ENCODE data around the gene ZDHHC5. TPM values are rescaled to one million over a fixed set of nuclear protein-coding genes. Genes with fewer than 3 reads are reported as not detected.

ZDHHC5 gene, protein sequence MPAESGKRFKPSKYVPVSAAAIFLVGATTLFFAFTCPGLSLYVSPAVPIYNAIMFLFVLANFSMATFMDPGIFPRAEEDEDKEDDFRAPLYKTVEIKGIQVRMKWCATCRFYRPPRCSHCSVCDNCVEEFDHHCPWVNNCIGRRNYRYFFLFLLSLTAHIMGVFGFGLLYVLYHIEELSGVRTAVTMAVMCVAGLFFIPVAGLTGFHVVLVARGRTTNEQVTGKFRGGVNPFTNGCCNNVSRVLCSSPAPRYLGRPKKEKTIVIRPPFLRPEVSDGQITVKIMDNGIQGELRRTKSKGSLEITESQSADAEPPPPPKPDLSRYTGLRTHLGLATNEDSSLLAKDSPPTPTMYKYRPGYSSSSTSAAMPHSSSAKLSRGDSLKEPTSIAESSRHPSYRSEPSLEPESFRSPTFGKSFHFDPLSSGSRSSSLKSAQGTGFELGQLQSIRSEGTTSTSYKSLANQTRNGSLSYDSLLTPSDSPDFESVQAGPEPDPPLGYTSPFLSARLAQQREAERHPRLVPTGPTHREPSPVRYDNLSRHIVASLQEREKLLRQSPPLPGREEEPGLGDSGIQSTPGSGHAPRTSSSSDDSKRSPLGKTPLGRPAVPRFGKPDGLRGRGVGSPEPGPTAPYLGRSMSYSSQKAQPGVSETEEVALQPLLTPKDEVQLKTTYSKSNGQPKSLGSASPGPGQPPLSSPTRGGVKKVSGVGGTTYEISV
- 10 to 100 TPM; 49.7 to 58.0 TPM for total RNA-seq
- long read RNA-seq, donor 1, full-length matches to known transcripts: 4 of 22 reads
- long read RNA-seq, donor 1, partial matches to known transcripts: 11 of 22 reads
- long read RNA-seq, donor 1, other reads (novel, unspliced or antisense): 7 of 22 reads
- long read RNA-seq, donor 2, partial matches to known transcripts: 3 of 3 reads
- long read RNA-seq, donor 2, other reads (novel, unspliced or antisense): 0 of 3 reads

GRCh38 chr11:57667736-57668433 lies at the start of gene ZDHHC5:
ZDHHC5 (plus strand) TSS chr11:57668114; CDS start chr11:57673091, 4,977 bp downstream.
- intact Hi-C loops (cut with DNase I): loop anchor here in 1 of 2 donors (10.0 kb wide), 1 partner anchor 343 kb away; the partner anchor contains the start of gene TNKS1BP1
- DNase-seq (ENCODE audit: low spot score): peak; percentile 100

DNA sequence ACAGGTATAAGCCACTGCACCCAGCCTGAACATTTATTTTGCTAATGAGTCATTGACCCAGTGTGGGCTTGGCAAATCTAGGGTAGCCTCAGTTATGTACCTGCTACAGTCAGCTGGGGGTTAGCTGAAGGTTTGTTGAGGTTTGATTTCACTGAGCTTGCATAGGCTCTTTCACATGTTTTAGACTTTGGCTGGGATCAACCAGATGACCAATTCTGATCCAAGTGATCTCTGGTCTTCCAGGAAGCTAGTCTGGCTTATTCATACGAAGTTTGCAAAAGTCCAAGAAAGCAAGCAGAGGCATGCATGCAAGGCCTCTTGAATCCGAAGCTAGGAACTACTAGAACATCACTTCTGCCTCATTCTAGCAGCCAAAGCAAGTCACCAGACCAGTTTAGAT lies 49.5 kb upstream of the ZDHHC5 start:
- DNase-seq (ENCODE audit: low spot score): no peak
- intact Hi-C loops (cut with DNase I): no loop called here

DNA sequence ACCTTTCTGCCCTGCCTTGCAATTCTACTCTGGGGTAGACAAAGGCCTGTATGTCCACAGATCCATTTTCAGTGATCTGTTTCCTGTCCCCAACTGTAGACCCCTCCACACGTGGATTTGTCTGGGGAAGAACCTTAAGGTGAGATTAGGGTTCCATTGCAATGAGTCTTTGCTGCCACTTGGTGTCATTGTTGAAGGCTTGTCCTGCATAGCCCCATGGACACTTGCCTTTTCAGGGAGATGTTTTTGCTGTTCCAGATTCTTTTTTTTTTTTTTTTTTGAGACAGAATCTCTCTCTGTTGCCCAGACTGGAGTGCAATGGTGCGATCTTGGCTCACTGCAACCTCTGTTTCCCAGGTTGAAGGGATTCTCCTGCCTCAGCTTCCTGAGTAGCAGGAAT lies 48.6 kb upstream of the ZDHHC5 start:
- intact Hi-C loops (cut with DNase I): no loop called here

GRCh38 chr11:57620467-57620866 lies 47.4 kb upstream of the ZDHHC5 start:
- DNase-seq (ENCODE audit: low spot score): no peak
- intact Hi-C loops (cut with DNase I): no loop called here

More for the DNA sequence above, 48.6 kb upstream of the ZDHHC5 start:
- no peak for DNase-seq (ENCODE audit: low spot score)

DNA sequence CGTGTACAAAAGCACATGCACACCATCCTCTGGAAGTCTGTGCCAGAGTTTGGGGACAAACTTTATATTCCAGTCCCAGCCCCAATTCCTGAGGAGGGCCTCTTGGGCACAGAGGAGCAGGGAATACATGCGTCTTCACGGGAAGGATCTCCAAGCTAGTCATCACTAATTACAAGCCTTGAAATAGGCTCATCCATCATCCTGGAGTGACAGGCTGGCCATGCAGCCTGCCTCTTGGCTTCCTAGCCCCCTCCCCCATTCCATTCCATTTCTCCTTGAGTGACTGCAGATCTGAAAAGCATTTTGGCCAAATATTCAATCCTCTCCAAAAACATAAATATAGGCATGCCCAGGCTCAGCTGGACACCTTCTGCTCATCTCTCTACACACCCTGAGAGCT lies 45.7 kb upstream of the ZDHHC5 start:
- no peak for DNase-seq (ENCODE audit: low spot score)
- intact Hi-C loops (cut with DNase I): no loop called here

DNA sequence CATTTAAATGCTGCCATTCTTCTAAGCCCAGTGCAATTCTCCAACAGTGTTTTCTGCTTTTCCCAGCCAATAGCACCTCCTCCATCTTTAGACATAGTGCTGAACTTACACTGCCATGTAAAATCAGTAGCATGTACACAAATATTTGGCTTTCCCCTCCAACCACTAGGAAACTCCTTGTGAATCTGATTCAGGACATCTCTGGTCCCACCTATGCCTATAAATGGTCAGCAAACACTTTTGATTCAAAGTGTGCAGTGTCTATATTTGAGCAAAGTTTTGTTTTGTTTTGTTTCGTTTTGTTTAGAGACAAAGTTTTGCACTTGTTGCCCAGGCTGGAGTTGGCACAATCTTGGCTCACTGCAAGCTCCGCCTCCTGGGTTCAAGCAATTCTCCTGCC lies 43.0 kb upstream of the ZDHHC5 start:
- intact Hi-C loops (cut with DNase I): no loop called here
- DNase-seq (ENCODE audit: low spot score): no peak

GRCh38 chr11:57626895-57627294 lies 41.0 kb upstream of the ZDHHC5 start:
- DNase-seq (ENCODE audit: low spot score): no peak
- intact Hi-C loops (cut with DNase I): no loop called here

DNA sequence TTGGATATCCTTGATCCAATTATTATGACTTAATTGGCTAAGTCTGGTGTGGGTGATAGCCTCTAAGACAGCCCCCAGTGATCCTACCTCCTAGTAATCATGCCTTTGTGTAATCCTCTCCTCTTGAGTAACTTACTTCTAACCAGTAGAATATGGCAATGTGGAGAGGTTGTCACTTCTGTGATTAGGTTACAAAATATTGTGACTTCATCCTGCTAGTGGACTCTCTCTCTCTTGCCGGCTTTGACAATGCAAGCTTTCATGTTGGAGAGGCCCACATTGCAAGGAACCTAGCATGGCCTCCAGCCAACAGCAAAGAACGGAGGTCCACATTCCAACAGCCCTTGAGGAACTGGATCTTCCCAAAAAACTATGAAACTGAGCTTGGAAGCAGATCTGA lies 37.7 kb upstream of the ZDHHC5 start:
- intact Hi-C loops (cut with DNase I): no loop called here
- DNase-seq (ENCODE audit: low spot score): no peak

DNA sequence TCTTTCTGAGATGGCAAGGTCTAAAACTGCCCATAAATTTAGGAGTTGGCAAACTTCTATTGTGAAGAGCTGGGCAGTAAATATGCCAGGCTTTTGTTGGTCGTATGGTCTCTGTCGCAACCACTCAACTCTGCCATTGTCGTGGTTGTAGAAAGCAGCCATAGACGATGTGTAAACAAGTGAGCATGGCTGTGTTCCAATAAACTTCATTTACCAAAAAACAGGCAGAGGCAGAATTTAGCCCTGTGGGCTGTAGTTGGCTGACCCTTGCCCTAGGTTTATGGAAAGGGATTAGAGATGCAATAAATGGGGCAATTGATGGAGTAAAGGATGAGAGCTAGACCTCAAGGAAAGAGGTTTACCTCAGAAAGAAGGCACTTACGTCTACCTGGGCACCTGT lies 35.8 kb upstream of the ZDHHC5 start:
- no peak for DNase-seq (ENCODE audit: low spot score)
- intact Hi-C loops (cut with DNase I): no loop called here

DNA sequence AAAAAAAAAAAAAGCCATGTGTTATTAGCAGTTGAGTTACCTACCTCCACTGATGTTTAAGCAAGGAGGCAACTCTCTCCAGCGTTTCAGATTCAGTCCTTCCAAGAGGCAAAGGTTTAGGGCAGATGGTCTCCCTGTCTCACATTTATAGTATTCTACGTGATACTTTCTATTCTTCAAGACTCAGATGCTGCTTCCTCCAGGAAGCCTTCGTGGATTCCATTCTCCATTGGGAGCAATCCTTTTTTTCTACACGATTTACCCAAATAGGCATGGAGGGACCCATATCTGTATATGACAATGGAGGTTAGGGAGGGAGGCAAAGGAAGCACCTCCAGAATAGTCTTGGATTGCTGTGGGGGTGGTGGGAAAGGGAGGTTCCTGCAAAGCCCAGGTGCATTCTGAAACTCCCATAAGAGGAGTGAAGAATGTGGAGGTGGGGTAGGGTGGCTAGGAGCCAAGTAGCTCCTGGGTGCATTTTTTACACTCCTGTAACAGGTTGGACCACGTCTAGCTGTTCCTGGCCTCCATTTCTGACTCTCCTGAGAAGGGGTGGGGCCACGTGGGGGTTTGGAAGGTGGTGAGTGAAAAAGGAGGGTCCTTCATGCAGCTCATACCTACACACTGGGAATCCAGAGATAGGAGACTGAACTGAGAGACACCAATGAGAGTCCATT lies 34.4 kb upstream of the ZDHHC5 start:
- intact Hi-C loops (cut with DNase I): no loop called here
- no peak for DNase-seq (ENCODE audit: low spot score)

GRCh38 chr11:57634311-57634710 lies 33.6 kb upstream of the ZDHHC5 start:
- no peak for DNase-seq (ENCODE audit: low spot score)
- intact Hi-C loops (cut with DNase I): no loop called here

DNA sequence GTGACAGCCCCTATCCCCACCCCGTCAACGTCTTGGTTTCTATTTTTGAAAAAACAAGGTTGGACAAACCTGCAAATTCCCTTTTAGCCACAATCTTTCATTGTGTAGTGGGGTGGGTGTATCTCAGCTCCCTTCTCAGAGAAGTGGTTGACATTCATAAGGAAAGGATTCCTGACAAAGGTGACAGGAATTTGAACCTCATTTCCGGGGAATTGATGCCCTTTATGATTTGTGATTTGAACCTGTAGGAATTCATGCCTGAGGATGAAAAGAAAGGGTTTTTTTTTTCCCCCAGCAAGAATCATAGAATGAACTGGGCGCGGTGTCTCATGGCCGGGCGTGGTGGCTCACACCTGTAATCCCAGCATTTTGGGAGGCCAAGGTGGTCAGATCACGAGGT lies 32.7 kb upstream of the ZDHHC5 start:
- no peak for DNase-seq (ENCODE audit: low spot score)

GRCh38 chr11:57637626-57638004 lies 30.3 kb upstream of the ZDHHC5 start:
- intact Hi-C loops (cut with DNase I): loop anchor here in 1 of 2 donors (5.0 kb wide), 1 partner anchor 35 kb away; no protein-coding TSS in a partner anchor
- DNase-seq (ENCODE audit: low spot score): no peak

More for the DNA sequence above, 32.7 kb upstream of the ZDHHC5 start:
- intact Hi-C loops (cut with DNase I): loop anchor here in 1 of 2 donors (5.0 kb wide), 1 partner anchor 33 kb away; no protein-coding TSS in a partner anchor

DNA sequence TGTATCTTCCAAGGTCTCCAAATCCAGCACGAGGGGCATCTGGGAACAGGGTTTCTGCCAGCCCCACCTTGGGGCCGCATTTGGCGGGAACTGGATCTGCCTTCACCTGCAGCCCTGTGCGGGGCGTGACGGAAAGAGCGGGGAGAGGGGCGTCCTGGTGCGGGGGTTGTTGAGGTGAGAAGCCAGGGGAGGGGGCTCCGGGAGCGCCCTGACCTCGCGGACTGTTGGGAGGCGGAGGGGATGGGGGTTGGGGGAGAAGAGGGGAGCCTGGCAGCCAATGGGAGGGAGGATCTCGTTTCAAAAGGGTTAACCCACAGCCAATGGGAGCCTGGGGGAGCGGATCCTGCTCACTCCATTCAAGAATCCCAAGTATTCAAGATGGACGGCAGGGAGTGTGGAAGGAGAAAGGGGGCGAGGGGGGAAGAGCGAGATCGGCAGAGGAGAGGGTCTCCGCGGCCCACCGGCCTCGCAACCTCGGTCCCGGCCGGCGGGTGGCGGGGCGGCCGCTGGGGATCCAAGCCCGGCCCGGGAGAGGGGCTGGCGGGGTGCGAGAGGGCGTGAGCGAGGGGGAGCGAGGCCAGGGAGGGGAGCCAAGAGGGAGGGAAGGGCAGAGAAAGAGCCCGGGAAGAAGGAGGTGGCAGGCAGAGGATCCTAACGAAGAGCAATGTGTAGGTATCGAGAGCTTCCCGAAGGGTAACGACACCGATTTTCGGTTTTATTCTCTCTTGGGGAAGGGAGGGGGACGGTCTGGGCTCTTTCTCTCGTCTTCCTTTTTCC lies 29.7 kb upstream of the ZDHHC5 start:
- intact Hi-C loops (cut with DNase I): loop anchor here in 1 of 2 donors (5.0 kb wide), 1 partner anchor 36 kb away; no protein-coding TSS in a partner anchor
- no peak for DNase-seq (ENCODE audit: low spot score)

DNA sequence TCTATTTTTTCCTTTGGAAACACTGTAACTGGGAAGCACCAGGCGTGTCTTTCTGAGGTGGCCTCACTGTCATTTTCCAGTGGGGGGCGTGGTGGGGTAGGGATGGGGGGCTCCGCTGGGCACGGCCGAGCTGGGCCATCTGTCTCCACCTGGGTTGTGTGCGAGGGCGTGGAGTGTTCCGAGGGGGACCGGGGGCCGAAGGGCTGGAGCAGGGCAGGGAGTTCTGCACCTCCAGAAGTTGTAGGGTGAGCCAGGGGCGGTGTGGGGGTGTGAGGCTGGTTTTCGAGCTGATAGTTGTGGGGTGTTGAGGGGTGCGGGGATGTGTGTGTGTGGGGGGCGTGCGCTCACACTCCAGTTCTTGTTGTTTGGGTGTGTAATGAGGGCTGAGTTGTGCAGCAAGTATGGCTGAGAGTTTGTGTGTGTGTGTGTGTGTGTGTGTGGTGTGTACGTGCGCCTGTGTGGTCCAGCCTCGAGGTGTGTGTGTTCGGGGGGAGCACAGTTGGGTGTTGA lies 29.0 kb upstream of the ZDHHC5 start:
- intact Hi-C loops (cut with DNase I): loop anchor here in 1 of 2 donors (5.0 kb wide), 1 partner anchor 37 kb away; no protein-coding TSS in a partner anchor
- no peak for DNase-seq (ENCODE audit: low spot score)

GRCh38 chr11:57639321-57640067 lies 28.4 kb upstream of the ZDHHC5 start:
- intact Hi-C loops (cut with DNase I): loop anchor here (5.0 to 10.0 kb wide), 3 partner anchors 37 to 185 kb away; partner anchors contain the start of gene UBE2L6 (in 1 of the 2)
- DNase-seq (ENCODE audit: low spot score): no peak
